ENCODE data around the gene MBNL3. TPM values are rescaled to one million over a fixed set of nuclear protein-coding genes. Genes with fewer than 3 reads are reported as not detected.

The MBNL3 gene
- total and polyA plus RNA-seq, 2 donors (not counting 3 experiments of a cell fraction or from before 2014, with no cell fraction given) = 1.8 to 5.6 TPM

DNA sequence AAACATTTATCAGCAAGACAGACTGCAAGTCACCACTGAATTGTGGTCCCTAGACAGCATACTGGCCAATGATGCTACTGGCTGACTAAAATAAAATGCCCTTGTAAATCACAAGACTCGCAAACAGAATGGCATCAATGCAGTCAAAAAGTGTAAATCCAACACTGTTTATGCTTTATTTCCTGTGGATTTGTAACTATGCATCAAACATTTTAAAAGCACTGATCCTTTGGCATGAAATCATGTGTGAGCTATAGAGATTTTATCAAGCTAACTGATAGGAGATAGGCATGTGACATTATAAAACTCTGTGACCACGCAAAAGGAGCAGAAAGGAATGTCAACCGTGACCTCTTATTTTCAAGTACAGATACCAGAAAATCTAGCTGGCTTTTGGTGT lies 20.8 kb downstream of the MBNL3 start:
- Histone ChIP-seq H4K20me1 (replicated peaks; ENCODE audit: control insufficient read depth, extremely low read depth, insufficient read depth, low read length) (no peaks in the 10 kb centered on the region), H3K9ac (replicated peaks; ENCODE audit: extremely low read depth, insufficient read depth, low read length) (no peak overlapping the region), H3K36me3 (ENCODE audit: control insufficient read depth in 2 of 2, extremely low read depth in 1 of 2, insufficient read depth in 2 of 2, low read length in 2 of 2) (no peaks in the 10 kb centered on the region), H3K27me3 (ENCODE audit: control insufficient read depth in 2 of 2, insufficient read depth in 2 of 2, low read length in 2 of 2) (no peaks in the 10 kb centered on the region), H3K79me2 (ENCODE audit: control insufficient read depth, insufficient read depth, low read length) (no peaks in the 10 kb centered on the region), H3K9me1 (replicated peaks; ENCODE audit: control insufficient read depth, extremely low read depth, insufficient read depth, low read length) (no peaks in the 10 kb centered on the region), H3K4me1 (ENCODE audit: control insufficient read depth, extremely low read depth, insufficient read depth, low read length) (no peaks in the 10 kb centered on the region), H2AFZ (ENCODE audit: low read depth, low read length) (no peak overlapping the region), H3K4me3 (replicated peaks in 1 of 3; ENCODE audit: insufficient read depth in 1 of 3, low read depth in 1 of 3, low read length in 3 of 3) (no peak overlapping the region), H3K4me2 (ENCODE audit: insufficient read depth, low read length) (no peak overlapping the region), H3K27ac (ENCODE audit: insufficient read depth, low read depth, low read length) (no peak overlapping the region), H3K9me3 (replicated peaks; ENCODE audit: control insufficient read depth, insufficient read depth, low read length) (no peaks in the 10 kb centered on the region)
- POLR2A ChIA-PET = no interaction called here
- intact Hi-C loops (cut with micrococcal nuclease) (no loop called here), dilution Hi-C loops (cut with MboI; ENCODE audit: extremely low pct_ligation_motif_present, low sequenced_read_pairs) (no loop called here)
- no peak for TF ChIP-seq FOS (IDR thresholded peaks at IDR 0.05; ENCODE audit: borderline replicate concordance, insufficient read depth, low read length)
- TF ChIP-seq POLR2A (IDR thresholded peaks at IDR 0.05; ENCODE audit: low read depth, low read length) = no peak
- no peak for TF ChIP-seq GATA2 (IDR thresholded peaks at IDR 0.05; ENCODE audit: insufficient read depth, insufficient read length, low read depth, low read length)
- TF ChIP-seq, protein P1, sequence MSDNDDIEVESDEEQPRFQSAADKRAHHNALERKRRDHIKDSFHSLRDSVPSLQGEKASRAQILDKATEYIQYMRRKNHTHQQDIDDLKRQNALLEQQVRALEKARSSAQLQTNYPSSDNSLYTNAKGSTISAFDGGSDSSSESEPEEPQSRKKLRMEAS (IDR thresholded peaks at IDR 0.05; ENCODE audit: insufficient read depth, insufficient read length) = no peak
- no peak for TF ChIP-seq EZH2 (IDR thresholded peaks at IDR 0.05; ENCODE audit: borderline replicate concordance, low read depth, low read length, severe bottlenecking)
- TF ChIP-seq JUN (IDR thresholded peaks at IDR 0.05; ENCODE audit: borderline replicate concordance, insufficient read depth, insufficient read length, low read depth) = no peak
- no peak for TF ChIP-seq MYC (IDR thresholded peaks at IDR 0.05; ENCODE audit: low read depth, low read length)
- TF ChIP-seq, protein P2, sequence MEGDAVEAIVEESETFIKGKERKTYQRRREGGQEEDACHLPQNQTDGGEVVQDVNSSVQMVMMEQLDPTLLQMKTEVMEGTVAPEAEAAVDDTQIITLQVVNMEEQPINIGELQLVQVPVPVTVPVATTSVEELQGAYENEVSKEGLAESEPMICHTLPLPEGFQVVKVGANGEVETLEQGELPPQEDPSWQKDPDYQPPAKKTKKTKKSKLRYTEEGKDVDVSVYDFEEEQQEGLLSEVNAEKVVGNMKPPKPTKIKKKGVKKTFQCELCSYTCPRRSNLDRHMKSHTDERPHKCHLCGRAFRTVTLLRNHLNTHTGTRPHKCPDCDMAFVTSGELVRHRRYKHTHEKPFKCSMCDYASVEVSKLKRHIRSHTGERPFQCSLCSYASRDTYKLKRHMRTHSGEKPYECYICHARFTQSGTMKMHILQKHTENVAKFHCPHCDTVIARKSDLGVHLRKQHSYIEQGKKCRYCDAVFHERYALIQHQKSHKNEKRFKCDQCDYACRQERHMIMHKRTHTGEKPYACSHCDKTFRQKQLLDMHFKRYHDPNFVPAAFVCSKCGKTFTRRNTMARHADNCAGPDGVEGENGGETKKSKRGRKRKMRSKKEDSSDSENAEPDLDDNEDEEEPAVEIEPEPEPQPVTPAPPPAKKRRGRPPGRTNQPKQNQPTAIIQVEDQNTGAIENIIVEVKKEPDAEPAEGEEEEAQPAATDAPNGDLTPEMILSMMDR (IDR thresholded peaks at IDR 0.05; ENCODE audit: extremely low read depth in 1 of 2, insufficient read depth in 1 of 2, low read depth in 1 of 2, low read length in 2 of 2) = no peak
- no peak for TF ChIP-seq POLR2AphosphoS5 (IDR thresholded peaks at IDR 0.05; ENCODE audit: insufficient read depth, low read depth, low read length)
- DNase-seq (ENCODE audit: low read depth, low spot score) (no peak), FAIRE-seq (no peak)
- CTCF ChIA-PET = no interaction called here
- BruUV-seq (replicated peaks) = no TSS peak
